SH-SY5Y (cell line): Measurements from ENCODE around the gene PAF1.

Source experiments
- GATA2 ChIP-seq: IDR thresholded peaks from 2 replicates; pipeline ENCODE4 v1.6.1; 2011; ENCODE audit warnings: mild to moderate bottlenecking, low read depth, low read length
- GATA3 ChIP-seq: IDR thresholded peaks from 2 replicates; pipeline ENCODE4 v1.6.1; 2011; ENCODE audit warnings: low read depth, mild to moderate bottlenecking, low read length, moderate library complexity

GRCh38 chr19:39349326-39349725 is 41.6 kb downstream of the PAF1 start:
- TF ChIP-seq GATA2 (no peak), GATA3 (no peak)
